Myocyte (in vitro differentiated cells): Measurements from ENCODE around the gene IL17RB. TPM values are rescaled to one million over a fixed set of nuclear protein-coding genes. Genes with fewer than 3 reads are reported as not detected.

ENCODE experiments used
- DNase-seq: peaks from one replicate; pipeline ENCODE4 v3.0.0-alpha.2; 2012; ENCODE audit warnings: low read depth
- total RNA-seq: library from RNA; depleted of rRNA; stranded (reverse); fragments of >200 nt; gene quantifications from 2 replicates; pipeline ENCODE4 v1.2.3, GENCODE V29; 2014

Gene IL17RB
- total RNA-seq, 1 donor from 2014 or later: not detected

DNA sequence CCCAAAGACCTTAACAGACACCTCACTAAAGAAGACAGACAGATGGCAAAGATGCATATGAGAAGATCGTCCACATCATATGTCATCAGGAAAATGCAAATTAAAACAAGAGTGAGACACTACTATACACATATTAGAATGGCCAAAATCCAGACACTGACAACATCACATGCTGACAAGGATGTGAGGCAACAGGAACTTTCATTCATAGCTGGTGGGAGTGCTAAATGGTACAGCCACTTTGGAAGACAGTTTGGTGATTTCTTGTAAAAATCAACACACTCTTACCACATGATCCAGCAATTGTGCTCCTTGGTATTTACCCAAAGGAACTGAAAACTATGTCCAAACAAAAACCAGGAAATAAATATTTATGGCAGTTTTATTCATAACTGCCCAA, 17.8 kb upstream of the IL17RB start:
- DNase-seq: no peak

DNA sequence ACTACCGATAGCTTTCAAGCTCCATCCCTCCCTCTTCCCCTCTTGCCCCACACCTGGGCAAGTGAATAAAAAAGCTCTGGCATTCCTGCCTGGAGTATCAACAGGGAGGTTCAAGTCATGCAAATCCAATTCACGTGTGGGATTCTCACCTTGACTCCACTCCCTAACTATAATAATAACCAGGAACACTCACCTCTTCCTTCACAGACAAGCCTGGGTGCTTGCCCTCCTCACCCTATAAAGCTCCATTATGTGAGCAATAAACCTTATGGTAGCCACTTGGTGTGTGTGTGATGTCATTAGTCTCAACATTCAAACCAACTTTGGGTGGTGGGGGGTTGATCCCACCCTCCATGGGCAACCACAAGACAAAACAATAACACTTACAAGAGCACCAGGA, 16.8 kb upstream of the IL17RB start:
- DNase-seq: no peak

DNA sequence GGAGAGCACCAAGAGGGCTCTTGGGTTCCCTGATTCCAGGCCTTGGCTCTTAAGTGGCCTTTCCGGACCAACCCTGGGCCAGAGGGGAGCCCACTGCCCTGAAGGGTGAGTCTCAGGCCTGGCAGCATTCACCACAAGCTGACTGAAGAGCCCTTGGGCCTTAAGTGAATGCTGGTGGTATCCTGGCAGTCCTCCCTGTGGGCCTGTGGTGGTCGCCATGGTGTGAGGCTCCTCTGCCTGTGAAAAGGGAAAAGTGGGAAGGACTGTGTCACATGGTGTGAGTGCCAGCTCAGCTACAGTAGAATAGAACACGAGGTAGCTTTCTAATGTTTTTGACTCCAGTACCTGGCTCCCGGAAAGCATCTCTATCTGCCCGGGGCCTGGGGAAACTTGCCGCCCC, 15.4 kb upstream of the IL17RB start:
- DNase-seq: no peak

DNA sequence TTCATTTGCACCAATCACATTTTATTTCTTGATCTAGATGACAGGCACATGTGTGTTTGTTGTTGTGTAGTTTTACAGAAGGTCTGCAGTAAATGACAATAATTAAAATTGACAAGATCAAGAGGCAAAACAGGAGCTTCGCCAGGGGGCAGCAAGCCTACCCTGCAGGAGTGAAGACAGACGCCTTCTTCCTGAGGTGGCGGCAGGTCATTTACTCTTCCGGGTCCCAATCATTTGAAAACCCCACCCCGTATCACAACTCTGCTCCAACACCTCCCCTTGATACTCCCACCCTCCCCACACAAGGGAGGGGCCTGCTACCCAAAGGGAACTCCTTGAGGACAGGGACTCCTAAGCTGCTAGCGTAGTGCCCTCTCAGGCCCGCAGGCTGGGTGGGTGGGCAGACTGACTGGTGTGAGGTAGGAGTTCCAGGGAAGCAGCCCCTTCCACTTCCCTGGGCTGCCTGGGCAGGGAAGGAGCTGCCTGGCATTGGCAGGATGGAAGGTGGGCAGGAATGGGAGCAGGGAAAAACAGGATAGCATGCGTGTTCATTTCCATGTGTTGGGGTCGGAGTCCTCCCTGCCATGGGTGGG, 13.2 kb upstream of the IL17RB start:
- no peak for DNase-seq

DNA sequence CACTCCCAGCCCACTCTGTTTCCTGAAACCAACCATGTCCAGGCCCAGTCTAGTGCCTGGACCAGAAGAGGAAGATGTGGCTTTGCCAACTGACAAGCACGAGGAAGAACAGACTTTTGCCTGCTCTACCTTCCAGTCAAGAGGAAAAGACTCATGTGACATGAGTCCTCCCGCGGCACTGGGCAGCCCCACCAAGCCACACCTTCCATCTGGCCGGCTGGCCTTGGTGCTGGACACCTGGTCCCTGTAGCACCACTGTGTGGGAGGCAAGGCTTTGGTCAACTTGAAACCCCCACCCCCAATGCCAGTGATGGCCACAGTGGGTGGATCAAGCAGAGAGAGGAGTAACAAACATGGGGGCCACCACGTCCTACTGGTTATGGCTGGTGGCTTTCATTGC, 12.7 kb upstream of the IL17RB start:
- DNase-seq: no peak

DNA sequence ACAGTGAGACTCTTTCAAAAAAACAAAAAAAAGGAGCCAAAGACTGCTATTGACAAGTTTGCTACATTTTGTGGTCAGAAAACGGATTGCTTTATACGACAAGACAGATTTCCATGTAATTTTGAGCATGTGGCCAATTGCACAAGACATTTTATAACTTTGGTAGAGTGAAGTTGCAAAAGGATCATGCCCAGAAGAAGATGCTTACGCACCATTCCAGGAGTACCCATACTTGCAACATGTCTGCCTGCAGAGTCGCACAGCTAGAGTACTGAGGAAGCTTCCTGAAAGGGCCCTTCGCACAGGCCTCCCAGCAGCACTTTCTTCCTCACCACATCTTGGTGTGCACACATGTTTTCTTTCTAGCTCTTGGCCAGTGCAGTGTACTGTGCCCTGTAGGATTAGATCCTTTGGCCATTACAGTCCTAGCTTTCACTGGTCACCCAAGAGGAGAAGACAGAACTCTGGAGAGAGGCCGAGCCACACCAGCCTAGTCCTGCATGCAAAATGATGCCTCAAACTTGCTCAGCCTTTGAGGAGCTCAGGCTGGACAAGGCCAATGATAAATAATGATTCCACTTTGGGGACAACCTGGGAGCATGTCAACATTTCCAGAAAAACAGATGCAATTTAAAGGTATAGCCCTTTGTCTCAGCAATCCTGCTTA, 11.8 kb upstream of the IL17RB start:
- DNase-seq: no peak

DNA sequence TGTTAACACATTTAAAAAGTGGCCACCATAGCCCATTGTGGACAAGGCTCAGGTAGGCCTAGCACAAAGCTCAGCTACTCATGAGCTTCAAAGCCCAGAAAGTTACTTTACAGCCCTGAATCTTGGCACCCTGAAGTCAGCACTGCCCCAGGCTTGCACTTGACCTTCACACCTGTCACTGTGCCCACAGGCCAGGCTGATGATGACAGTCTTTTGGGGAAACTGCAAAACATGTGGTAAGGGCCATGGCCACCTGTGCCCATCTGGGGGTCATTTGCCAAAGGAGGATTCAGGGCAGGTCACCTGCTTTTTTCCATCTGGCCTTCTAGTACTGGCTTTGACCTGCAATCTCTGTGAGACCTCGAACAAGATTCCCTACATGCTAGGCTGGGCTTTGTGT, 11.1 kb upstream of the IL17RB start:
- peak; percentile 79 for DNase-seq

DNA sequence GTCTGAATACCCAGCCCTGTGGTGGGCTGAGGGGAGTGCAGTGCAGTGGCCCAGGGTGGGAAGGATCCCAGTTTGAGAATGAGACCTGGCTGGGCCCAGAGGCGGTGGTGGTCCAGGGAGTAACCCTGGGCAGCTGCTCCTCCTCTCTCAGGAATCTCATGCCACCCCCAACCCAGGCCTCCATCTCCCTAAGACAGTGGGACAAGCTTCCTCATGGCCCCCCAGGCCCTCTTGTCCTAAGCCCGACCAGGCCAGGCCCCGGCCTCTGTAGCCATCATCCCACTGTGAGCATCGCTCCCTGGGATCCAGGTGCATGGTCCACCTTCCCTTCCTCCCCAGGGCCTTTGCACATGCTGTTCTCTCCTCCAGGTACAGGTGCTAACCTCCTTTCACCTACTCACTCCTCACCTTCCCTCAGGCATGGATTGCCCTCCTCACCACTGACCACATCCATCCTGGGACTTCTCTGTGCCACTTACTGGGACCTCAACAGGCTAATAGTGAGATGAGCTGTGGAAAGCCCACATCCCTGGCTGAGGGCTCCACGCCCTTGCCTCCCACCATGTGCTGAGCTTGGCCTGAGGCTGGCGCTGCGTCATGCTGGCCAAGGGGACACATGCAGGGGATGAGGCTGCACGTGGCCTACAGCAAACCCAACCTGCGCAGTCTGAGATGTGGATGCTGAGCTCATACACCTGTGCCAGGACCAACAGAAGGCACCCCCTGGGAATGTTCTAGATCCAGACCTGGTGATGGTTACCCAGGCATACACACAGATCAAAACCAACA, 10.1 kb upstream of the IL17RB start:
- no peak for DNase-seq

DNA sequence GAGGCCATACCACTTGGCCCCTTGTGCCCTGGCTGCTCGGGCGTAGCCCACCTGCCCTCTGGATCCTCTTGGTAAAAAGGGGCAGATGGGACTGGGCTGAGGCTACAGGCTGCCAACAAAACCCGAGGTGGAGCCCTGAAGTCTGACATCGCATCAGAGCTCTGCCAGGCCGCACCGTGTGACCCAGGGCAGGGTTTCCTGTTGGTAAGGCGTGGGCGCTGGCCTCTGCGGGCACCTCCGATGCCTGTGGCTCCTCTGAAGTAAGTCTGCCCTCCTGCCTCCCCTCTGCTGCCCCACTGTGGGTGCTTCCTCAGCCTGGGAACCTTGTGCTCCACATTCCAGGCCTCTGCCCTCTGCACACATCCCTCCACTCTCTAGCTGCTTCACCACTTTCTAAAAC, 9.0 kb upstream of the IL17RB start:
- DNase-seq: no peak

DNA sequence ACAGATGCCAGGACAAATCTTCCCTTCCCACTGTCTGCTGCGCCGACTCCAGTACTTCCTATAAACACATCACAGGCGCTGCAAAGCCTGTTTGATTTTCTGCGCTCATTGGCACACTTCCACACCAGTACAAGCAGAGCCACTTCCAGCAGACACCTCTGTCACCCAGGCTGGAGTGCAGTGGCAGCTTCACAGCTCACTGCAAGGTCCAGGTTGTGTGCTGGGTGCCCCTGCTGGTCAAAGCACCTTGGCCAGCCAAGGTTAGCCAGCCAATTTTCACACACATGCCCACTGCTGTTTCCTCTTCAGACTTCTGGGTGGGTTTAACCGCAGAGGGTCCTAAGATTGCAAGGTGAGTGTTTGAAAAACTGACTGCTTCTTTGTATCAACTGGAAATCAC, 5.1 kb upstream of the IL17RB start:
- DNase-seq: no peak

DNA sequence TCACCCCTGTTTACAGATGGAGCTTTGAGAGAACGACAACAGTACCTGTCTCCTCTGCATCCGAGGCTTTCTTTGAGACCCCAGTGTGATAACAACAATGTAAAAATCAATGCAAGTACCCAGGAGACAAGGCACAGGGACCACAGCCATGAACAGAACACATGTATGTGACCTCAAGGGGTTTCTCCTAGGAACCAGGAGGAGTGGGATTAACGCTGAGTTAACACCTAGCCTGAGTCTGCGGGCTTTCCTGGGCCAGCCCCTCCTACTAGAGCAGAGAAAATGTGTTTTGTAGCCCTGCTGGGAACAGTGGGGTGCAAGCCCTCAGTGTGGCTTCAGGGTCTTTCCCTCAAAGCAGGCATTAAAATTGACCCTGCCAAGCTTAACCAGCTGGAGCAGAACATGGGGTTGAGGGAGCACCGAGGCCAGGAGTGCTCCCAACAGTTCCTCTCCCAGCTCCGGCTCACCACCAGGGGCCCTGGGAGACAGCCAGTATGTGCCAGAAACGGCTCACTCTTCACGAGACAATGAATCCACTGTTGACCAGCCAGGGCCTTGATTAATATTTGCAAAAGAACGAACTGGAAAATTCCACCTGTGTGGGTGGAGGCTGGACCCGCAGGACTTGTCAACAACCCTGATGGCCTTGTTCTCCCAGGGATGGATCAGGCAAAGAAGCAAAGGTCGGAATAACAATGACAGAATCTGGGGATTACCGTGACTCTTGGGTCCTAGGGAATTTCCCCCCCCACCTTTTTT, 3.8 kb upstream of the IL17RB start:
- no peak for DNase-seq

DNA sequence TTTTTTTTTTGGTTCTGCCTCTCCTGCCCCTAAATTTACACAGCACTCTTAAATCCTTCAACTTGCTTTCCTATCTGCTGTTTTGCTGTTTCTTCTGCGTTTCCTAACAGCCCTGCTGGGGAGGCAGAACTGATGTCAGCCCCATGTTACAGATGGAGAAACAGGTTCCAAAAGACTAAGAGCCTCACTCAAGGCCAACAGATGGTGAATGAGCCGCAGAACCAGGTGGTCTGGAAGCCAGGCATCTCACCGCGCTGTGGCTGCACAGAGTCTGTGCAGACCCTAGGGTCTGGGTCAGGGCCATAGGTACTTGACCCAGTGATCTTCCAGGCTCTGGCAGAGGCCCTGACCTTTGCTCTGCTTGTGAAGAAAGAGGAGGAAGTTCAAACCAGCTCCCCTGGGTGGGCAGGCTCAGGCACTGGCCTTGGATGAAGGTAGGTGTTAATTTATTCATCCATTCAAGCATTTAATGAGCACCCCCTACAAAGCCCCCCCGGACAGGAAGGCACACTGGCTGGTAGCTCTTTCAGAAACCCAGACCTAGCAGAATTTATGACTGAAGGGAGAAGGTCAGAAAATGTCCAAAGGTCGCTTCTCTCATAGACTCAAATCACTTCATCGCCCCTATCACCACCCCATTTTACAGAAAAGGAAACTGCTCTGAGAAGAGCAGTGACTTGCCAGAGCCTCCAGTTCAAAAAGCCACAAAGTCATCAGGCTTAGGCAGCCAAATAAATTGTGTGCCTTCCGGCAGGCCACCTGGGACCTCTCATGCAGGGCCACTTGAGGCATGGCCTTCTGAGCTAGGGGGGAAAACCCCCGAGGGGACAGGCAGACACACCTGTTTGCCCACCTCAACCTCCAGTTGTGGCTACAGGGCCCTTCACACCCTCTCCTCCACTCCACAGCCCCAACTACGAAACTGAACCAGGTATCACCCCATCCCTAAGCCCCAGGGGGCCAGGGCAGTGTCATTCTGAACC, 2.9 kb upstream of the IL17RB start:
- DNase-seq: no peak

DNA sequence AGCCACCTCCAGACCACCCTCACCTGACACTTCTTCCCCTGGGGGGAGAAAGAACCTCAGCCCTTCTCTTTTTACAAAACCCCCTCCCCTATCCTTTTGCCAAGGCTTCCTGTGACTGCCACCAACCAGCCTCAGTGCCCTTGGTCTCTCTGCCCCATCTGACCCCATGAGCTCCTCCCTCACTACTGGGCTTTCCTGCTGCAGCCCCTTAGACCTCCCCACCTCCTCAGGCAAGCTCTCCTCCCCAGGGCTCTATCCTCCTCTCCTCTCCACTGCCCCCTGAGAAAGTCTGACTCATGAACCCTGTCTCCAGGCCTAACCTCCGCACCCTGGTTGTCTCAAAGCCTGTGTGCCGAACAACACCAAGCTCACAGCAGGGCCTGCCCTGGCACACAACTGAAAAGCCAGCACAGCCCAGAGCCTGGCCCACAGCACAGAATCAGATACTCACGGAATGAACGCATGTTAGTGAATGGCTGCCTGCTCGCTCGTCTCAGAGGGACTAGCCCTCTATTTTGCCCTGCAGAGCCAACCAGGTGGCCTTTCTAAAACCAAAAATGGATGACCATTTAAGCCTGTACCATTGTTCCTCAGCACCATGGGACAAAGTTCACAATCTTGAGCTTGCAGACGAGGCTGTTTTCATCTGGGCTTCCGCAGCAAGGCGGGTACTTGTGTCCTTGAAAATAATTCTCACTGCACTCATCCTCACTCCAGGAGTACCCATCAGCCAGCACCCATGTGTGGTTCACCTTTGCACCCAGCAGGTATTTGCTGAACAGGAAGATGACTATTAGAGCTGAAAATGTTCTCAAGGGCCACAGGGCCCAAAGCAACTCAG, 1.9 kb upstream of the IL17RB start:
- no peak for DNase-seq

DNA sequence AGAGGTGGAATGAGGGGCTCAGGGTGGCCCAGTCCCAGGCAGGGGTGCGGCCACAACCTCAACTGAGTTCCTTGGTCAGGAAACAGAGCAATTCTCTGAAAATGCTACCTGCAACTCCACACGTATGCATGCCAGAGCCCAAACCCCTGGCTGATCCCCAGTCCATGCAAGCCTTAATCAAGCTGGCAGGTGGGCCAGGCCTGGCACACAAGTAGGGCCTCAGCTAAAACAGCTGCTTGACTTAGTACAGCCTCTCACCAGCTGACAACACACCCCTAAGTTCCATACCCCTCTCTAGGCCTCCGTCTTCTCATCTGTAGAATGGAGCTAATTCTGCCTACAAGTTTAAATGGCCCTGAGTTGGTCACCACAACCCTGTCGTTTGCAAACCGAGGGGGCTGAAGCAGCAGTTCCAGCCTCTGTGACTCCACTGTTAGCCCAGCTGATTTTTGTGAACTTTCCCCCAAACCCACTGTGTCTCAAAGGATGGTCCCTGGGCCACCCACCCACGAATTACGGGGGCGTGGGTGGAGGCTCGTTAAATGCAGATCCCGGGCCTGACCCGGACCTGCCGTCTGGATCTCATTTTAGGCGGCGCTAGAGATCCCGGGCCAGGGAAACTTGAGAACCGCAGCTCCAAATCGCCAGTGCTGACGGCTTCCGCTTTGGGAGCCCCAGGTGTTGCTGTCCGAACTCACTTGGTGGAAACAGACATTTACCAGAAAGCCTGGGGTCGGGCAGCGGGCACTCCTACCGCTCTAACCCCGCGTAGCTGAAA, 1.1 kb upstream of the IL17RB start:
- peak; percentile 24 for DNase-seq

DNA sequence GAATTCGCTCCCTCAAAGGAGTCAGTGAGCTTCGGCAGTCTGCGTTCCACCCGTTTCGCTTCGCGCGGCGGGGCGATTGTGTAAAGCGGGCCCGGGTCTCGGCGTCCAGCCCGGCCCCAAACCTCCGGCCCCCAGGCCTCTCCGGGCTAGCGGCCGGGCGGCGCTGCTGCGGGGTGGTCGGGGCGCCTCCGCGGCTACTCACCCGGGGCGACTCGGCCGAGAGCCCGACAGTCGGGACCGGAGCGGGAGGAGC, 561 bp upstream of the IL17RB start:
- no peak for DNase-seq

DNA sequence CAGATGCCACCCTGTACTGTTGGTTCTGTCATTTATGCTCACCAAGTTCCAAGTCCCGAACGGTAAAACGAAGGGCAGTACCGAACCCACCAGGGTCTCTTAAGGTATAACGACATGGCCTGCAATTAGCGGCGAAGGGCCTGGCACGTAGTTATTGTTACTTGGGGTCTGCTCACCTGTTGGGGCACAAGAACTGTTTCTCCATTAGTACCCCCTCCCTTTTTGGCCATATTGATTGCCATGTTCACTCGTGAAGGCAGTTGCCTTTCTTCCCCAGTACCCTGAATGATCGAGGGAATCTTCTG, 435 bp downstream of the IL17RB start:
- DNase-seq: no peak

DNA sequence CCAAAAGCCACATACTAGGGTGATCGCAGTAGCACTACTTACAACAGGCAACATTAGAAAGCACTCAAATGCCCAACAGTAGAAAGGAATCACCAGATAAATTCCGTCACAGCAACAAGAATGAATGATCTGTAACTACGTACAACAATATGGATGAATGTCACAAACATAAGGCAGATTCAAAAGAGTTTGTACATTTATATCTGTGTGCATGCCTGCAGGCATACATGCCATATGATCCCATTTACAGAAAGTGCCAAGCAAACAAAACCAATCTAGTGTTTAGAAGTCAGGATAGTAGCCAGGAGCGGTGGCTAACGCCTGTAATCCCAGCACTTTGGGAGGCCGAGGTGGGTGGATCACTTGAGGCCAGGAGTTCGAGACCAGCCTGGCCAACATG, 3.5 kb downstream of the IL17RB start:
- no peak for DNase-seq

DNA sequence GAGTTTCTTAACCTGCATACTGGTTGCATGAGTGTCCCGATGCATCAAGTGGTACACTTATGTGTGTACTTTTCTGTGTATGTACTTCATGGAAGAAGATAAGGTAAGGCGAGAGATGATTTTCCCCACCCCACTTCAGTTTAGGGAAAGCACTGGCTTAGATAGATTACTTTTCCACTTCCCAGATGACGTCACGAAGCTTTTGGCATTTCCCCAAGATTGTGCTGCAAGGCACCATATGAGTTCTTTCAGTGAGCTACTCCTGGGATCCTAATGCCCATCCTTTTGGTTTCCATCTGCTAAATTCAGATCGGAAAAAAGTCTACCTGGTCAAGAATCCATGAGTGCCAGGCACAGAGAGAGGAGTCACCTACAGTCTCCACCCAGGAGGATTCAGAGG, 4.5 kb downstream of the IL17RB start:
- DNase-seq: no peak

DNA sequence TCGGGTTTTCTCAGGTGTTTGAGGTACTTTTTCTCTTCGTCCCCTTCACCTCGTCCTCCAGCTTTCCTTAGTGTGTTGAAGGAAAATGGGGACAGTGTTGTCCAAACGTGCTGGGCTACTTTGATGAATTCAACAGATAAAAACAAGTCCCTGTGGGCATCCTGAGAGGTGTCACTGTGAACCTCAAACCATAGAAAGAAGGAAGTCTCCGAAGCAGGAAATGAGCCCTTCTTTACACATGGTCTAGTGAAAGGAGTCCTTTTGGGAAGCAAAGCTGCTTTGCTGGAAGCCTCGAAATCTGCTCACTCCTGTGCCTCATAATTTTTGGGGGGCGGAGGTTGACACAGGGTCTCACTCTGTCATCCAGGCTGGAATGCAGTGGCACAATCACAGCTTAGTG, 10.6 kb downstream of the IL17RB start:
- DNase-seq: no peak
